Activated CD4-positive, alpha-beta T cell treated with anti-CD3 and anti-CD28 coated beads, Interleukin-10, Interleukin-2, amounts not matched to agents 100 ng/mL and 50 ng/mL, durations not matched to agents 16 hours and 8 hours (primary cell): Measurements from ENCODE around the gene TMCO4.
A peak's percentile ranks its signal among the peaks of the same experiment; 100 is the strongest.

Experiments used
- DNase-seq: peaks from one replicate; pipeline ENCODE4 v3.0.0-alpha.2; 2020

Gene TMCO4

GRCh38 chr1:19744886-19745285 lies 54.8 kb downstream of the TMCO4 start:
- no peak for DNase-seq

- no peak for DNase-seq
These were observed 55.4 kb downstream of the TMCO4 start for GRCh38 chr1:19744335-19744743.

- DNase-seq = no peak
These were observed 55.9 kb downstream of the TMCO4 start for GRCh38 chr1:19743793-19744192.

- DNase-seq = no peak
These were observed 56.5 kb downstream of the TMCO4 start for GRCh38 chr1:19743180-19743579.

- DNase-seq = no peak
These were observed 60.1 kb downstream of the TMCO4 start for GRCh38 chr1:19739628-19740027.

GRCh38 chr1:19738669-19739068 lies 61.0 kb downstream of the TMCO4 start:
- DNase-seq = no peak

- DNase-seq = no peak
These were observed 61.6 kb downstream of the TMCO4 start for GRCh38 chr1:19738076-19738475.

GRCh38 chr1:19737104-19737825 lies 62.5 kb downstream of the TMCO4 start:
- no peak for DNase-seq

GRCh38 chr1:19735440-19736127 lies 64.1 kb downstream of the TMCO4 start:
- no peak for DNase-seq

- DNase-seq = no peak
These were observed 65.2 kb downstream of the TMCO4 start for GRCh38 chr1:19734472-19734999.

- DNase-seq = no peak
These were observed 65.7 kb downstream of the TMCO4 start for GRCh38 chr1:19734056-19734455.

GRCh38 chr1:19733615-19734014 lies 66.1 kb downstream of the TMCO4 start:
- no peak for DNase-seq

GRCh38 chr1:19731311-19731821 lies 68.3 kb downstream of the TMCO4 start:
- DNase-seq = no peak

- no peak for DNase-seq
These were observed 68.9 kb downstream of the TMCO4 start for GRCh38 chr1:19730793-19731192.

GRCh38 chr1:19730232-19730631 lies 69.5 kb downstream of the TMCO4 start:
- no peak for DNase-seq

GRCh38 chr1:19728413-19729145 lies 71.1 kb downstream of the TMCO4 start:
- no peak for DNase-seq

- no peak for DNase-seq
These were observed 74.1 kb downstream of the TMCO4 start for GRCh38 chr1:19725606-19726005.

GRCh38 chr1:19723874-19724273 lies 75.8 kb downstream of the TMCO4 start:
- no peak for DNase-seq

GRCh38 chr1:19720973-19721372 lies 78.7 kb downstream of the TMCO4 start:
- DNase-seq = no peak

GRCh38 chr1:19720174-19720573 lies 79.5 kb downstream of the TMCO4 start:
- DNase-seq = no peak

GRCh38 chr1:19717467-19717866 lies 82.2 kb downstream of the TMCO4 start:
- DNase-seq = no peak

- DNase-seq = peak; percentile 94
These were observed 84.1 kb downstream of the TMCO4 start for GRCh38 chr1:19715334-19716203.
